SK-N-SH treated with all-trans-retinoic acid at 6 μM for 48 hours (cell line): ENCODE data around the gene EXOC1L.

ENCODE experiments used
- ATAC-seq: fragments of 200-7000 bp; cut with Tn5 transposase; 3 replicates; pipeline ENCODE4 v1.9.1; 2020; ENCODE audit warnings: mild to moderate bottlenecking, moderate library complexity
- ARNTL ChIP-seq: fragments of 450-650 bp; formaldehyde crosslinking; IDR thresholded peaks from 2 replicates; pipeline ENCODE4 v1.5.0; 2020; ENCODE audit warnings: low read depth, mild to moderate bottlenecking, moderate library complexity, borderline replicate concordance
- BACH2 ChIP-seq: fragments of 250-450 bp; sonication (Bioruptor Pico); IDR thresholded peaks from 2 replicates; pipeline ENCODE4 v1.9.0; 2021; ENCODE audit warnings: mild to moderate bottlenecking, borderline replicate concordance
- CREB5 ChIP-seq: fragments of 250-450 bp; sonication (Bioruptor Pico); IDR thresholded peaks from 2 replicates; pipeline ENCODE4 v1.5.1; 2020; ENCODE audit warnings: low read depth, mild to moderate bottlenecking, moderate library complexity
- CSDC2 ChIP-seq: fragments of 250-450 bp; sonication (Bioruptor Pico); IDR thresholded peaks from 2 replicates; pipeline ENCODE4 v1.5.0; 2020; ENCODE audit warnings: mild to moderate bottlenecking, moderate library complexity
- CSRNP3 ChIP-seq: fragments of 250-450 bp; sonication (Bioruptor Pico); IDR thresholded peaks from 2 replicates; pipeline ENCODE4 v1.5.1; 2021; ENCODE audit warnings: mild to moderate bottlenecking, moderate library complexity
- ESRRG ChIP-seq: fragments of 250-450 bp; sonication (Bioruptor Pico); IDR thresholded peaks from 2 replicates; pipeline ENCODE4 v1.6.1; 2021; ENCODE audit warnings: mild to moderate bottlenecking
- GLIS3 ChIP-seq: fragments of 250-450 bp; sonication (Bioruptor Pico); IDR thresholded peaks from 2 replicates; pipeline ENCODE4 v1.5.0; 2020; ENCODE audit warnings: mild to moderate bottlenecking, moderate library complexity
- ISL1 ChIP-seq: fragments of 250-450 bp; sonication (Bioruptor Pico); IDR thresholded peaks from 2 replicates; pipeline ENCODE4 v2.1.2; 2022; ENCODE audit warnings: mild to moderate bottlenecking, moderate library complexity
- OSR1 ChIP-seq: fragments of 250-450 bp; sonication (Bioruptor Pico); IDR thresholded peaks from 2 replicates; pipeline ENCODE4 v1.8.0; 2022; ENCODE audit warnings: moderate library complexity, mild to moderate bottlenecking, inconsistent platforms
- PATZ1 ChIP-seq: fragments of 250-450 bp; sonication (Bioruptor Pico); IDR thresholded peaks from 2 replicates; pipeline ENCODE4 v1.8.0; 2020; ENCODE audit warnings: mild to moderate bottlenecking, moderate library complexity, borderline replicate concordance
- POU6F1 ChIP-seq: fragments of 250-450 bp; sonication (Bioruptor Pico); IDR thresholded peaks from 2 replicates; pipeline ENCODE4 v1.8.0; 2021; ENCODE audit warnings: low read depth, mild to moderate bottlenecking, moderate library complexity, borderline replicate concordance
- RARB ChIP-seq: fragments of 250-450 bp; sonication (Bioruptor Pico); IDR thresholded peaks from 2 replicates; pipeline ENCODE4 v1.8.0; 2021; ENCODE audit warnings: mild to moderate bottlenecking, moderate library complexity
- SNAI2 ChIP-seq: fragments of 250-450 bp; sonication (Bioruptor Pico); IDR thresholded peaks from 2 replicates; pipeline ENCODE4 v1.5.0; 2020; ENCODE audit warnings: mild to moderate bottlenecking, moderate library complexity
- TCF4 ChIP-seq: fragments of 250-450 bp; sonication (Bioruptor Pico); IDR thresholded peaks from 2 replicates; pipeline ENCODE4 v1.8.0; 2021; ENCODE audit warnings: mild to moderate bottlenecking, moderate library complexity, borderline replicate concordance
- TOX ChIP-seq: fragments of 250-450 bp; sonication (Bioruptor Pico); IDR thresholded peaks from 2 replicates; pipeline ENCODE4 v1.8.0; 2021; ENCODE audit warnings: mild to moderate bottlenecking, moderate library complexity, borderline replicate concordance
- TSHZ2 ChIP-seq: fragments of 250-450 bp; sonication (Bioruptor Pico); IDR thresholded peaks from 2 replicates; pipeline ENCODE4 v1.5.0; 2020; ENCODE audit warnings: mild to moderate bottlenecking, moderate library complexity
- ZC3H10 ChIP-seq: fragments of 250-450 bp; sonication (Bioruptor Pico); IDR thresholded peaks from 2 replicates; pipeline ENCODE4 v1.5.1; 2021; ENCODE audit warnings: mild to moderate bottlenecking, moderate library complexity
- ZFP30 ChIP-seq: fragments of 450-650 bp; formaldehyde crosslinking; IDR thresholded peaks from 2 replicates; pipeline ENCODE4 v1.5.0; 2022; ENCODE audit warnings: mild to moderate bottlenecking, moderate library complexity
- ZNF70 ChIP-seq: fragments of 450-650 bp; formaldehyde crosslinking; IDR thresholded peaks from 2 replicates; pipeline ENCODE4 v1.5.0; 2020; ENCODE audit warnings: mild to moderate bottlenecking, moderate library complexity

The EXOC1L gene

GRCh38 chr4:55808186-55808585 is 11.4 kb upstream of the EXOC1L start (continued):
- TF ChIP-seq PATZ1 (CRISPR knock-in tag): no peak
- no peak for TF ChIP-seq TOX (CRISPR knock-in tag)

GRCh38 chr4:55808632-55809031 is 11.0 kb upstream of the EXOC1L start:
- TF ChIP-seq CSDC2 (no peak), TSHZ2 (no peak), OSR1 (CRISPR knock-in tag) (no peak), ESRRG (no peak), POU6F1 (CRISPR knock-in tag) (no peak), GLIS3 (no peak), SNAI2 (CRISPR knock-in tag) (no peak), ARNTL (CRISPR knock-in tag) (no peak), ZFP30 (CRISPR knock-in tag) (no peak), TCF4 (CRISPR knock-in tag) (no peak), BACH2 (no peak), RARB (no peak)
- ATAC-seq: no peak

- TF ChIP-seq ZNF70 (CRISPR knock-in tag) (no peak), OSR1 (CRISPR knock-in tag) (no peak), TSHZ2 (no peak), ISL1 (CRISPR knock-in tag) (no peak), ZC3H10 (CRISPR knock-in tag) (no peak), POU6F1 (CRISPR knock-in tag) (no peak), SNAI2 (CRISPR knock-in tag) (no peak), CREB5 (CRISPR knock-in tag) (no peak), CSRNP3 (CRISPR knock-in tag) (no peak), ARNTL (CRISPR knock-in tag) (no peak), ZFP30 (CRISPR knock-in tag) (no peak)
- ATAC-seq: no peak
Observed at GRCh38 chr4:55817691-55818090, 1.9 kb upstream of the EXOC1L start.
